Esophagus muscularis mucosa (tissue), 4 donors: Measurements from ENCODE around the gene GOLGA7B.

ENCODE experiments used
- EP300 ChIP-seq: sonication (generic); formaldehyde crosslinking; IDR thresholded peaks from one replicate; pipeline ENCODE4 v1.6.1; 2017; ENCODE audit warnings: antibody characterized with exemption
- POLR2A ChIP-seq: fragments of 450-650 bp; IDR thresholded peaks from one replicate; pipeline ENCODE4 v1.6.1; 2017; ENCODE audit warnings: antibody characterized with exemption, moderate library complexity, mild to moderate bottlenecking, low read depth
- POLR2AphosphoS5 ChIP-seq, 2 donors: sonication (generic); formaldehyde crosslinking; IDR thresholded peaks; one replicate each; pipeline ENCODE4 v1.6.1; 2017; ENCODE audit warnings: antibody characterized with exemption in 2 of 2
- TF ChIP-seq, protein P1 (sequence below), 3 experiments: fragments of 200-600 bp in 2 of 3; fragments of 450-650 bp in 1 of 3; sonication (generic) in 2 of 3; IDR thresholded peaks; one replicate each; pipeline ENCODE4 v1.5.1; 2017 to 2019; ENCODE audit warnings: antibody characterized with exemption in 3 of 3, mild to moderate bottlenecking in 2 of 3, moderate library complexity in 1 of 3

DNA sequence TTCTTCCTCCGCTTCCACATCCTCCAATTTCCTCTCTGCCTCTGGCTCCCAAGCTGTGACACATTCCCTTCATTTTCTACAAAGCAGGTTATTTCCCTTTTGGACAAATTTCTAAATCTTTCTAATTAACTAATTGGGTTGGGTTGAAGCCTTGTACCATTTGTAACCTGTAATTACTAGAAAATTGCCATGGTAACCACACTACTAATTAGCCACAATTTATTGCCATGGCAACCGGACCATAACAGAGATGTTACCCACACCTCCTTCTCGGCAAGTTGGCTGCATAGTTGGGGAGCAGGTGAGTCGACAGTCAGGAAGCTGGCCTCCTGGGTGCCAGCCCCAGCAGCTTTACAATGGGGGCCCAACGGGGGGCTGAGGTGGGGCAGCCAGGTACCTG lies 61.6 kb downstream of the GOLGA7B start:
- TF ChIP-seq, protein P1, sequence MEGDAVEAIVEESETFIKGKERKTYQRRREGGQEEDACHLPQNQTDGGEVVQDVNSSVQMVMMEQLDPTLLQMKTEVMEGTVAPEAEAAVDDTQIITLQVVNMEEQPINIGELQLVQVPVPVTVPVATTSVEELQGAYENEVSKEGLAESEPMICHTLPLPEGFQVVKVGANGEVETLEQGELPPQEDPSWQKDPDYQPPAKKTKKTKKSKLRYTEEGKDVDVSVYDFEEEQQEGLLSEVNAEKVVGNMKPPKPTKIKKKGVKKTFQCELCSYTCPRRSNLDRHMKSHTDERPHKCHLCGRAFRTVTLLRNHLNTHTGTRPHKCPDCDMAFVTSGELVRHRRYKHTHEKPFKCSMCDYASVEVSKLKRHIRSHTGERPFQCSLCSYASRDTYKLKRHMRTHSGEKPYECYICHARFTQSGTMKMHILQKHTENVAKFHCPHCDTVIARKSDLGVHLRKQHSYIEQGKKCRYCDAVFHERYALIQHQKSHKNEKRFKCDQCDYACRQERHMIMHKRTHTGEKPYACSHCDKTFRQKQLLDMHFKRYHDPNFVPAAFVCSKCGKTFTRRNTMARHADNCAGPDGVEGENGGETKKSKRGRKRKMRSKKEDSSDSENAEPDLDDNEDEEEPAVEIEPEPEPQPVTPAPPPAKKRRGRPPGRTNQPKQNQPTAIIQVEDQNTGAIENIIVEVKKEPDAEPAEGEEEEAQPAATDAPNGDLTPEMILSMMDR (IDR thresholded peaks at IDR 0.05), result no peak
- TF ChIP-seq EP300, result no peak
- TF ChIP-seq POLR2A, result no peak
- TF ChIP-seq POLR2AphosphoS5 (IDR thresholded peaks at IDR 0.05), result no peak
